Panc1 (cell line): Measurements from ENCODE around the gene PRXL2C. TPM values are rescaled to one million over a fixed set of nuclear protein-coding genes. Genes with fewer than 3 reads are reported as not detected.

Source experiments
- ATAC-seq: fragments of 200-7000 bp; cut with Tn5 transposase; 2 replicates; pipeline ENCODE4 v1.9.1; 2020; ENCODE audit warnings: mild to moderate bottlenecking, moderate library complexity
- BruUV-seq: library from RNA; stranded (reverse); fragments of 400-500 nt; replicated peaks from 2 replicates; lab custom pipeline; 2021; lab: Mats Ljungman, UMichigan
- CTCF ChIA-PET: fragments of 300-600 bp; sonication (Branson Sonifier 250); formaldehyde crosslinking; loops from one replicate; lab custom pipeline; 2022; ENCODE audit warnings: antibody characterized with exemption; lab: Charles Lee
- POLR2A ChIA-PET: fragments of 300-600 bp; sonication (Branson Sonifier 250); formaldehyde crosslinking; loops from one replicate; lab custom pipeline; 2022; ENCODE audit warnings: antibody characterized with exemption; lab: Charles Lee
- DNase-seq: peaks from one replicate; pipeline ENCODE4 v3.0.0-alpha.2; 2010; ENCODE audit warnings: low read depth, low spot score
- H3K27ac ChIP-seq: 2 replicates; pipeline ENCODE4 v1.5.1; 2011; ENCODE audit warnings: mild to moderate bottlenecking, low read length, inconsistent platforms
- H3K27me3 ChIP-seq: fragments of 200-500 bp; sonication (Bioruptor generic); 2 replicates; pipeline ENCODE4 v1.6.0; 2014; ENCODE audit warnings: low read length, inconsistent platforms; ENCODE audit not compliant: control insufficient read depth, insufficient read depth
- H3K36me3 ChIP-seq: fragments of 200-500 bp; sonication (Bioruptor generic); 2 replicates; pipeline ENCODE4 v1.5.1; 2014; ENCODE audit warnings: inconsistent platforms, mild to moderate bottlenecking, low read length, moderate library complexity; ENCODE audit not compliant: control insufficient read depth, insufficient read depth
- H3K4me1 ChIP-seq: 2 replicates; pipeline ENCODE4 v1.5.1; 2011; ENCODE audit warnings: inconsistent platforms, mild to moderate bottlenecking, low read length, moderate library complexity; ENCODE audit not compliant: control insufficient read depth, insufficient read depth
- H3K4me3 ChIP-seq, 2 experiments: 2 replicates each; pipeline ENCODE4 v1.5.1; 2011 to 2012; ENCODE audit warnings: low read depth in 2 of 2, low read length in 2 of 2, mild to moderate bottlenecking in 2 of 2, inconsistent platforms in 1 of 2, moderate library complexity in 1 of 2
- H3K9me3 ChIP-seq: fragments of 200-500 bp; sonication (Bioruptor generic); 2 replicates; pipeline ENCODE4 v1.5.1; 2014; ENCODE audit warnings: low read depth, mild to moderate bottlenecking, inconsistent platforms, low read length, moderate library complexity; ENCODE audit not compliant: control insufficient read depth, insufficient read depth
- CTCF ChIP-seq: fragments of 450-650 bp; IDR thresholded peaks from 2 replicates; pipeline ENCODE4 v1.5.1; 2017; ENCODE audit warnings: mild to moderate bottlenecking
- POLR2AphosphoS5 ChIP-seq: IDR thresholded peaks from 2 replicates; pipeline ENCODE4 v1.6.1; 2012; ENCODE audit warnings: mild to moderate bottlenecking, low read depth, low read length, moderate library complexity
- REST ChIP-seq, 2 experiments: IDR thresholded peaks; 2 replicates each; pipeline ENCODE4 v1.6.1; 2011 to 2012; ENCODE audit warnings: low read depth in 2 of 2, control low read depth in 1 of 2, low read length in 1 of 2, mild to moderate bottlenecking in 1 of 2, moderate library complexity in 1 of 2; ENCODE audit not compliant: insufficient read depth in 1 of 2
- SIN3A ChIP-seq: IDR thresholded peaks from 2 replicates; pipeline ENCODE4 v1.6.1; 2012; ENCODE audit warnings: low read depth, mild to moderate bottlenecking, low read length, moderate library complexity, borderline replicate concordance; ENCODE audit not compliant: insufficient read depth
- TCF7L2 ChIP-seq: IDR thresholded peaks from 2 replicates; pipeline ENCODE4 v1.6.1; 2011; ENCODE audit warnings: mild to moderate bottlenecking, low read depth, low read length, inconsistent platforms
- in situ Hi-C: cut with HindIII; loops from 2 replicates; pipeline ENCODE4 v1.10.0; 2016; ENCODE audit warnings: low sequenced_read_pairs, low pct_unique_long_range_greater_than_20kb
- intact Hi-C: fragments of 100-400 bp; cut with micrococcal nuclease; formaldehyde crosslinking; loops from one replicate; pipeline ENCODE4 v1.10.0; 2022; ENCODE audit not compliant: unreplicated experiment
- total RNA-seq: library from RNA; stranded (reverse); gene quantifications from one replicate; pipeline ENCODE4 v1.2.1, GENCODE V29; 2021; ENCODE audit not compliant: unreplicated experiment

Gene PRXL2C
- total RNA-seq, 1 experiment from 2014 or later, result 14.0 TPM

- peak overlapping the region; percentile 64 to 88 for H3K4me3 ChIP-seq
- ChIA-PET POLR2A (interaction anchor here (0.7 kb wide), 1 partner anchor 172 kb away, joined by 3 read pairs; no protein-coding TSS in a partner anchor), CTCF (no interaction called here)
These were observed 31.7 kb upstream of the PRXL2C start for GRCh38 chr9:96686638-96687335.

GRCh38 chr9:96680812-96681499 is 25.8 kb upstream of the PRXL2C start:
- intact Hi-C loops, result no loop called here
- no peaks in the 10 kb centered on the region for H3K27me3 ChIP-seq
- H3K36me3 ChIP-seq, result no peaks in the 10 kb centered on the region
- H3K4me1 ChIP-seq, result no peaks in the 10 kb centered on the region
- POLR2A ChIA-PET, result interaction anchor here (0.6 kb wide), 1 partner anchor 163 kb away, joined by 3 read pairs; no protein-coding TSS in a partner anchor
- no peak for ATAC-seq
- TF ChIP-seq TCF7L2 (no peak), REST (IDR thresholded peaks at IDR 0.05; ENCODE audit: insufficient read depth in 1 of 2, low read depth in 2 of 2, low read length in 1 of 2) (no peak), SIN3A (no peak), CTCF (no peak), POLR2AphosphoS5 (no peak)
- no peak overlapping the region for H3K27ac ChIP-seq
- CTCF ChIA-PET, result no interaction called here
- no peak overlapping the region for H3K4me3 ChIP-seq
- in situ Hi-C loops, result no loop called here
- no peak for DNase-seq
- BruUV-seq, result no TSS peak
- no peaks in the 10 kb centered on the region for H3K9me3 ChIP-seq

More at GRCh38 chr9:96686638-96687335, 31.7 kb upstream of the PRXL2C start:
- Histone ChIP-seq H3K9me3 (no peaks in the 10 kb centered on the region; the same call in 1 of the 2 replicates), H3K27ac (peak overlapping the region; percentile 88), H3K4me1 (no peaks in the 10 kb centered on the region), H3K27me3 (no peaks in the 10 kb centered on the region), H3K36me3 (no peaks in the 10 kb centered on the region)
- no peak for TF ChIP-seq SIN3A
- TF ChIP-seq POLR2AphosphoS5, result peak; percentile 33; the same call in 1 of the 2 replicates
- peak; percentile 81 for TF ChIP-seq CTCF
- peak; percentile 25 for DNase-seq
- in situ Hi-C loops (no loop called here), intact Hi-C loops (no loop called here)
- no TSS peak for BruUV-seq
- ATAC-seq, result peak; percentile 99
